NCI-H2029 (cell line): Measurements from ENCODE around the gene KCNMB2.
"Not testable (repeated sequence)": the region's sequence is repeated elsewhere in the genome, so short reads cannot be mapped to it uniquely, and the experiment has no call there.

Experiments used
- DNase-seq: peaks from one replicate; lab custom pipeline; 2025; lab: John Stamatoyannopoulos, UW

Gene KCNMB2

GRCh38 chr3:178703268-178703975 is 167.2 kb downstream of the KCNMB2 start:
- no peak for DNase-seq

- peak; percentile 35 for DNase-seq
These were observed 169.7 kb downstream of the KCNMB2 start for GRCh38 chr3:178705925-178706324.

GRCh38 chr3:178706411-178706810 is 170.2 kb downstream of the KCNMB2 start:
- DNase-seq, result no peak

- DNase-seq, result peak; percentile 30
These were observed 171.2 kb downstream of the KCNMB2 start for GRCh38 chr3:178707311-178708031.

- DNase-seq, result peak; percentile 18
These were observed 172.8 kb downstream of the KCNMB2 start for GRCh38 chr3:178709051-178709450.

GRCh38 chr3:178711753-178712152 is 175.5 kb downstream of the KCNMB2 start:
- no peak for DNase-seq

GRCh38 chr3:178712247-178712646 is 176.0 kb downstream of the KCNMB2 start:
- no peak for DNase-seq

GRCh38 chr3:178714925-178715832 is 178.9 kb downstream of the KCNMB2 start:
- no peak for DNase-seq

- no peak for DNase-seq
These were observed 182.9 kb downstream of the KCNMB2 start for GRCh38 chr3:178718995-178719635.

- no peak for DNase-seq
These were observed 196.6 kb downstream of the KCNMB2 start for GRCh38 chr3:178732824-178733223.

- no peak for DNase-seq
These were observed 198.9 kb downstream of the KCNMB2 start for GRCh38 chr3:178735032-178735674.

GRCh38 chr3:178736300-178736699 is 200.1 kb downstream of the KCNMB2 start:
- DNase-seq, result no peak

- no peak for DNase-seq
These were observed 203.5 kb downstream of the KCNMB2 start for GRCh38 chr3:178739720-178740119.

- DNase-seq, result no peak
These were observed 204.8 kb downstream of the KCNMB2 start for GRCh38 chr3:178741020-178741419.

- DNase-seq, result no peak
These were observed 207.1 kb downstream of the KCNMB2 start for GRCh38 chr3:178743297-178743696.

- DNase-seq, result not testable (repeated sequence)
These were observed 209.8 kb downstream of the KCNMB2 start for GRCh38 chr3:178745861-178746655.

GRCh38 chr3:178748874-178749273 is 212.6 kb downstream of the KCNMB2 start:
- DNase-seq, result no peak

- no peak for DNase-seq
These were observed 213.2 kb downstream of the KCNMB2 start for GRCh38 chr3:178749471-178749870.

GRCh38 chr3:178750639-178751300 is 214.5 kb downstream of the KCNMB2 start:
- no peak for DNase-seq

- no peak for DNase-seq
These were observed 216.6 kb downstream of the KCNMB2 start for GRCh38 chr3:178752843-178753242.
